ENCODE data around the gene USP3. TPM values are rescaled to one million over a fixed set of nuclear protein-coding genes. Genes with fewer than 3 reads are reported as not detected.
A peak's percentile ranks its signal among the peaks of the same experiment; 100 is the strongest.

Gene USP3
- total and polyA plus RNA-seq, 2 of the 4 experiments (the other 2 are of a cell fraction), result 17.3 to 52.3 TPM

DNA sequence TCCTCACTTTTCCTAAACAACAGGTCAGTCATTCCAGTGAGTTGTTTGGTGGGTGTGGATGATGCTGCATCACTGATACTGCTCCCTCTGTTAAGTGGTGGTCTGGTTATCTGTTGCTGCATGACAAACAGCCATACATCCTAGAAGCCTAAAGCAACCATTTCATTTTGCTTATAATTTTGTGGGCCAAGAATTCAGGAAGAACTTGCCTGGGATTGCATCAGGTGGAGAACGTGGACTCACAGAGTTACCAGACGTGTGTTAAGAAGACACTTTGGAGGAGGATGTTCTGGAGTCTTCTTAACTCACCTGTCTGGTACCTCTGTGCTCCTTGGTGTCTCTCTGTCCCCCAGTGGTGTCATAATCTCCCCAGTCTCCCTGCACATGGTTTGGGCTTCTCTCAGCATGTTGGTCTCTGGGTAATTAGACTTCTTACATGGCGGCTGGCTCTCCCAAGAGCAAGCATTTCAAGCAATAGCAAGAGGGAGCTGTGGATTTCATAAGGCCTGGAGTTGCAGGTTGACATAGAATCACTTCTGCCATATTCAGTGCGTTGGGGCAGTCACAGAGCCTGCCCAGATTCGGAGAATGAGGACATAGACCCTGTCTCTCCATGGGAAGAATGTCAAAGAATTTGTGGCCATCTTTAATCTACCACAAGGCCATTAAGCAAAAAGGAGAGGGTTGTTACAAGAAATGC lies 20.1 kb downstream of the USP3 start:
- Histone ChIP-seq H3K9ac (ENCODE audit: low read depth, low read length) (no peak overlapping the region), H4K91ac (ENCODE audit: insufficient read depth, low read depth, low read length) (no peak overlapping the region), H3K4me3 (ENCODE audit: insufficient read depth, low read depth, low read length) (no peak overlapping the region), H2AFZ (replicated peaks; ENCODE audit: low read length, poor library complexity) (no peak overlapping the region), H2BK20ac (ENCODE audit: low read depth, low read length) (no peak overlapping the region), H2BK120ac (ENCODE audit: low read depth, low read length) (no peak overlapping the region), H3K14ac (replicated peaks; ENCODE audit: low read depth, low read length) (0 out of 2 replicates have a peak overlapping the region, but pooled peaks have one; percentile 33), H3K18ac (ENCODE audit: low read depth, low read length) (no peak overlapping the region), H3K9me1 (ENCODE audit: insufficient read depth, low read length) (peaks cover 27% of the 10 kb centered on the region), H2AK9ac (replicated peaks; ENCODE audit: low read depth, low read length, poor library complexity) (no peak overlapping the region), H3K27ac (ENCODE audit: insufficient read depth, low read length) (no peak overlapping the region), H3K27me3 (ENCODE audit: control insufficient read depth, insufficient read depth, low read length) (no peaks in the 10 kb centered on the region), H4K8ac (ENCODE audit: low read depth in 2 of 2, low read length in 2 of 2) (no peak overlapping the region), H4K5ac (ENCODE audit: low read depth, low read length) (no peak overlapping the region), H4K20me1 (ENCODE audit: insufficient read depth, low read length) (peaks cover 72% of the 10 kb centered on the region), H2AK5ac (ENCODE audit: low read depth, low read length) (no peak overlapping the region), H2BK15ac (ENCODE audit: low read depth, low read length) (no peak overlapping the region), H3K56ac (ENCODE audit: extremely low read depth, insufficient read depth, low read length) (no peak overlapping the region), H3K4me1 (ENCODE audit: control insufficient read depth, insufficient read depth, low read length) (peaks cover 21% of the 10 kb centered on the region), H2BK5ac (ENCODE audit: low read depth, low read length, poor library complexity, severe bottlenecking) (no peak overlapping the region), H3K4me2 (ENCODE audit: low read depth, low read length) (no peak overlapping the region), H3K9me3 (ENCODE audit: control insufficient read depth, insufficient read depth, low read length) (no peaks in the 10 kb centered on the region), H3K79me1 (ENCODE audit: low read depth in 1 of 2, low read length in 2 of 2) (peaks cover 39 to 80% of the 10 kb centered on the region in 2 experiments), H3K23ac (ENCODE audit: low read depth, low read length) (no peak overlapping the region; the same call in 1 of the 2 replicates), H3K4ac (ENCODE audit: low read depth, low read length) (no peak overlapping the region), H3K36me3 (ENCODE audit: control insufficient read depth, insufficient read depth, low read length) (no peaks in the 10 kb centered on the region)
- CTCF ChIA-PET, result no interaction called here
- ATAC-seq (ENCODE audit: low read depth) (no peak), DNase-seq (no peak)
- intact Hi-C loops (cut with micrococcal nuclease) (no loop called here), dilution Hi-C loops (cut with HindIII; ENCODE audit: low sequenced_read_pairs, unreplicated experiment) (no loop called here), in situ Hi-C loops (cut with MboI; ENCODE audit: low sequenced_read_pairs) (no loop called here)
- no TSS peak for BruUV-seq (replicated peaks)
- 100% methylated on average over 1 of the region's 5 CpGs; no CpG with 5 or more reads in 1 of the 2 experiments for WGBS, 2 experiments (ENCODE audit: extremely low coverage in 2 of 2, insufficient read length in 1 of 2)
- POLR2A ChIA-PET (ENCODE audit: unreplicated experiment), result no interaction called here
- peak; percentile 39; the same call in 1 of the 2 replicates for TF ChIP-seq CEBPB (IDR thresholded peaks at IDR 0.05; ENCODE audit: low read depth, low read length)
- no peak for TF ChIP-seq MAZ (IDR thresholded peaks at IDR 0.05; ENCODE audit: borderline replicate concordance, low read depth, low read length)
- no peak for TF ChIP-seq MXI1 (IDR thresholded peaks at IDR 0.05; ENCODE audit: borderline replicate concordance, low read depth, low read length)
